Hepatocyte (in vitro differentiated cells): Measurements from ENCODE around the gene COL5A1.

Experiments
- EZH2 ChIP-seq: fragments of 200-600 bp; sonication (generic); IDR thresholded peaks from 2 replicates; pipeline ENCODE4 v1.6.1; 2016; ENCODE audit warnings: antibody characterized with exemption, mild to moderate bottlenecking, borderline replicate concordance
- TF ChIP-seq, protein P1 (sequence below): fragments of 200-600 bp; sonication (generic); IDR thresholded peaks from 2 replicates; pipeline ENCODE4 v1.5.1; 2016; ENCODE audit warnings: antibody characterized with exemption, mild to moderate bottlenecking; ENCODE audit not compliant: poor library complexity

DNA sequence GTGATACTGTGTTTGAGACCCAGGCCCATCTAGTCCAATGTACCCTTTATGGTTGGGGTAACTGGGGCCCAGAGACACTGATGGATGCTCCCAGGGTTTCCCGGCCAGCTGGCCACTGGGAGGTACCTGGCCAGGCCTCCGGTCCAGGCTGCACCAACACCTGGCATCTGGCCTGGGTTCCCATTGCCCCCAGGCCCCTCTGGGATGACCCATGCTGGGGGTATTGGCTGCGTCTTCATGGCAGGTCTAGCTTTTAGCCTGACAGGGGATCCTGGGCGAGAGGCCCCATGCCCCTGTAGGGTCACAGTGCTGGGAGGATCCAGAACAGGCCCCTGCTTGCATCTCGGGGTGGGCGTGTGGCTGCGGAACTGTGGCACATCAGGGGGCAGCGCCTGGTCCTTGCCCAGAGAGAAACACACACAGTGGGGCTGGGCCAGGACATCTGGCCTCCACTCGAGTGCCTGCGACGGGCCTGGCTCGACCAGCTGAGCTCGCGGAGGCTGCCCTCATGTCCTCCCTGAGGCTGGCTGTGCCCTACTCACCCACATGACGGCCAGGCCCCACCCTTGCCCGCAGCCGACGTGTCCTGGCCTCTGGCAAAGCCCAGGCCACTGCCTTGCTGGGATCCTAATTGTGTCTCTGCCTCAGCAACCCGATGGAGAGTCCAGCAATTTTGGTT, 21.5 kb upstream of the COL5A1 start:
- TF ChIP-seq, protein P1, sequence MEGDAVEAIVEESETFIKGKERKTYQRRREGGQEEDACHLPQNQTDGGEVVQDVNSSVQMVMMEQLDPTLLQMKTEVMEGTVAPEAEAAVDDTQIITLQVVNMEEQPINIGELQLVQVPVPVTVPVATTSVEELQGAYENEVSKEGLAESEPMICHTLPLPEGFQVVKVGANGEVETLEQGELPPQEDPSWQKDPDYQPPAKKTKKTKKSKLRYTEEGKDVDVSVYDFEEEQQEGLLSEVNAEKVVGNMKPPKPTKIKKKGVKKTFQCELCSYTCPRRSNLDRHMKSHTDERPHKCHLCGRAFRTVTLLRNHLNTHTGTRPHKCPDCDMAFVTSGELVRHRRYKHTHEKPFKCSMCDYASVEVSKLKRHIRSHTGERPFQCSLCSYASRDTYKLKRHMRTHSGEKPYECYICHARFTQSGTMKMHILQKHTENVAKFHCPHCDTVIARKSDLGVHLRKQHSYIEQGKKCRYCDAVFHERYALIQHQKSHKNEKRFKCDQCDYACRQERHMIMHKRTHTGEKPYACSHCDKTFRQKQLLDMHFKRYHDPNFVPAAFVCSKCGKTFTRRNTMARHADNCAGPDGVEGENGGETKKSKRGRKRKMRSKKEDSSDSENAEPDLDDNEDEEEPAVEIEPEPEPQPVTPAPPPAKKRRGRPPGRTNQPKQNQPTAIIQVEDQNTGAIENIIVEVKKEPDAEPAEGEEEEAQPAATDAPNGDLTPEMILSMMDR, result no peak
- TF ChIP-seq EZH2, result no peak
